ENCODE results near the gene CHN1.

GRCh38 chr2:175054340-175054739 lies 49.2 kb upstream of the CHN1 start:
- TF ChIP-seq CTCF (IDR thresholded peaks at IDR 0.05) (no peak), POLR2A (IDR thresholded peaks at IDR 0.05) (no peak)

Data from testis (tissue), 2 donors.